ENCODE data around the gene COPG2.

COPG2 gene

GRCh38 chr7:130500463-130500862 is 168.1 kb downstream of the COPG2 start:
- Histone ChIP-seq H4K20me1 (ENCODE audit: insufficient read depth, low read length, poor library complexity, severe bottlenecking) (no peaks in the 10 kb centered on the region), H3F3A (ENCODE audit: low read depth) (no peaks in the 10 kb centered on the region), H3K9me3 (ENCODE audit: insufficient read depth, low read depth, low read length) (no peaks in the 10 kb centered on the region), H3K4me3 (ENCODE audit: low read length, poor library complexity, severe bottlenecking) (no peak overlapping the region), H3K4me1 (ENCODE audit: insufficient read depth, low read length, poor library complexity, severe bottlenecking) (no peaks in the 10 kb centered on the region), H3K9me2 (replicated peaks; ENCODE audit: low read depth, low read length) (no peaks in the 10 kb centered on the region), H3K9ac (ENCODE audit: low read depth, low read length, poor library complexity, severe bottlenecking) (no peak overlapping the region), H3K36me3 (ENCODE audit: insufficient read depth, low read length) (peaks cover 83% of the 10 kb centered on the region; the same call in 1 of the 2 replicates), H2AFZ (ENCODE audit: low read length) (no peak overlapping the region), H3K4me2 (ENCODE audit: low read depth, low read length, poor library complexity, severe bottlenecking) (no peak overlapping the region), H3K79me2 (ENCODE audit: insufficient read depth, low read length) (no peaks in the 10 kb centered on the region), H3K27me3 (ENCODE audit: insufficient read depth, low read length, poor library complexity, severe bottlenecking) (no peaks in the 10 kb centered on the region)
- TF ChIP-seq CTCF (conservative IDR thresholded peaks at IDR 0.05; ENCODE audit: low read length) (no peak), EZH2phosphoT487 (IDR thresholded peaks at IDR 0.05; ENCODE audit: borderline replicate concordance) (no peak)

- Histone ChIP-seq H3K27me3 (ENCODE audit: insufficient read depth, low read length, poor library complexity, severe bottlenecking) (no peaks in the 10 kb centered on the region), H3K36me3 (ENCODE audit: insufficient read depth, low read length) (peaks cover 28% of the 10 kb centered on the region; the same call in 1 of the 2 replicates), H3K9me3 (ENCODE audit: insufficient read depth, low read depth, low read length) (no peaks in the 10 kb centered on the region; the same call in 1 of the 2 replicates), H3K4me3 (ENCODE audit: low read length, poor library complexity, severe bottlenecking) (no peak overlapping the region), H3K9ac (ENCODE audit: low read depth, low read length, poor library complexity, severe bottlenecking) (no peak overlapping the region), H4K20me1 (ENCODE audit: insufficient read depth, low read length, poor library complexity, severe bottlenecking) (no peaks in the 10 kb centered on the region), H3K4me2 (ENCODE audit: low read depth, low read length, poor library complexity, severe bottlenecking) (peak overlapping the region; percentile 22), H3K9me2 (replicated peaks; ENCODE audit: low read depth, low read length) (no peaks in the 10 kb centered on the region), H3K79me2 (ENCODE audit: insufficient read depth, low read length) (peaks cover 36% of the 10 kb centered on the region), H3F3A (ENCODE audit: low read depth) (no peaks in the 10 kb centered on the region), H3K4me1 (ENCODE audit: insufficient read depth, low read length, poor library complexity, severe bottlenecking) (peaks cover 5% of the 10 kb centered on the region), H2AFZ (ENCODE audit: low read length) (no peak overlapping the region)
- no peak for TF ChIP-seq EZH2phosphoT487 (IDR thresholded peaks at IDR 0.05; ENCODE audit: borderline replicate concordance)
- no peak for TF ChIP-seq CTCF (conservative IDR thresholded peaks at IDR 0.05; ENCODE audit: low read length)
Observed at GRCh38 chr7:130494431-130494858, 174.1 kb downstream of the COPG2 start.

GRCh38 chr7:130493275-130493873 is 175.2 kb downstream of the COPG2 start:
- no peaks in the 10 kb centered on the region for H3K9me2 ChIP-seq (replicated peaks; ENCODE audit: low read depth, low read length)
- peaks cover 37% of the 10 kb centered on the region for H3K79me2 ChIP-seq (ENCODE audit: insufficient read depth, low read length)
- no peak overlapping the region for H3K9ac ChIP-seq (ENCODE audit: low read depth, low read length, poor library complexity, severe bottlenecking)
- H3K4me2 ChIP-seq (ENCODE audit: low read depth, low read length, poor library complexity, severe bottlenecking), result no peak overlapping the region
- no peaks in the 10 kb centered on the region; the same call in 1 of the 2 replicates for H3K9me3 ChIP-seq (ENCODE audit: insufficient read depth, low read depth, low read length)
- no peak overlapping the region for H3K4me3 ChIP-seq (ENCODE audit: low read length, poor library complexity, severe bottlenecking)
- H4K20me1 ChIP-seq (ENCODE audit: insufficient read depth, low read length, poor library complexity, severe bottlenecking), result no peaks in the 10 kb centered on the region
- peaks cover 18% of the 10 kb centered on the region; the same call in 1 of the 2 replicates for H3K36me3 ChIP-seq (ENCODE audit: insufficient read depth, low read length)
- no peak overlapping the region for H2AFZ ChIP-seq (ENCODE audit: low read length)
- H3K27me3 ChIP-seq (ENCODE audit: insufficient read depth, low read length, poor library complexity, severe bottlenecking), result no peaks in the 10 kb centered on the region
- no peak for TF ChIP-seq EZH2phosphoT487 (IDR thresholded peaks at IDR 0.05; ENCODE audit: borderline replicate concordance)
- TF ChIP-seq CTCF (conservative IDR thresholded peaks at IDR 0.05; ENCODE audit: low read length), result no peak
- H3F3A ChIP-seq (ENCODE audit: low read depth), result no peaks in the 10 kb centered on the region
- peaks cover 11% of the 10 kb centered on the region for H3K4me1 ChIP-seq (ENCODE audit: insufficient read depth, low read length, poor library complexity, severe bottlenecking)

Measured in Loucy (cell line).